ENCODE results near the gene ARHGEF5. TPM values are rescaled to one million over a fixed set of nuclear protein-coding genes. Genes with fewer than 3 reads are reported as not detected.
"Not testable (repeated sequence)": the region's sequence is repeated elsewhere in the genome, so short reads cannot be mapped to it uniquely, and the experiment has no call there.

ARHGEF5 gene
- total and polyA plus RNA-seq, 2 donors from 2014 or later: 15.2 to 43.5 TPM

GRCh38 chr7:144356860-144357259 lies 1.7 kb downstream of the ARHGEF5 start:
- H3K27ac ChIP-seq (ENCODE audit: low read depth in 2 of 2, low read length in 2 of 2); FAIRE-seq; H3K36me3 ChIP-seq (ENCODE audit: control insufficient read depth in 2 of 3, insufficient read depth in 3 of 3, low read length in 3 of 3); intact Hi-C loops (cut with DNase I); H3K9me3 ChIP-seq (ENCODE audit: control insufficient read depth in 2 of 3, insufficient read depth in 1 of 3, low read length in 3 of 3); H3K4me1 ChIP-seq (ENCODE audit: control insufficient read depth in 2 of 3, insufficient read depth in 2 of 3, low read depth in 1 of 3, low read length in 3 of 3); H3K27me3 ChIP-seq (ENCODE audit: control insufficient read depth, insufficient read depth, low read length); DNase-seq; H3K4me3 ChIP-seq (ENCODE audit: low read length in 3 of 3); H3K9ac ChIP-seq (ENCODE audit: low read length in 3 of 3): not testable (repeated sequence)

DNA sequence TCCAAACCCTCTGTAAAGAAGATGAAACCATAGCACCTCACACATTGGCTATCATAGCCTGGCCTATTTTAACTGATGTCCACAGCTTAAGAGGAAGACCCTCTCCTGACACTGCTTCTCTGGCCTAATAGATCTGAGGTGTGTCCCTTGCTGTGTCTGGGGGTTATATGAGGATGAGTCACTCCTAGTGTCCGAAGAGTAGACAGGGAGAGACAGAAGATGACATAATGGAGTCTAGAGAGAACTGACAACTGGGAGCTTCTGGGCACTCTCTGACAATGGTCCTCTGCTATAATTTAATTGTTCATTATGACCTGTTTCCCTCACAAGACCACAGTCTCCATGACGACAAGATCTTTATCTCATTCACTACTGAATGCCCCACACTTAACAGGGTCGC lies 6.9 kb downstream of the ARHGEF5 start:
- FAIRE-seq; DNase-seq; H3K36me3 ChIP-seq (ENCODE audit: control insufficient read depth in 2 of 3, insufficient read depth in 3 of 3, low read length in 3 of 3); H3K27ac ChIP-seq (ENCODE audit: low read depth in 2 of 2, low read length in 2 of 2); H3K9ac ChIP-seq (ENCODE audit: low read length in 3 of 3); intact Hi-C loops (cut with DNase I); H3K9me3 ChIP-seq (ENCODE audit: control insufficient read depth in 2 of 3, insufficient read depth in 1 of 3, low read length in 3 of 3); H3K4me1 ChIP-seq (ENCODE audit: control insufficient read depth in 2 of 3, insufficient read depth in 2 of 3, low read depth in 1 of 3, low read length in 3 of 3); H3K27me3 ChIP-seq (ENCODE audit: control insufficient read depth, insufficient read depth, low read length); H3K4me3 ChIP-seq (ENCODE audit: low read length in 3 of 3): not testable (repeated sequence)

- H3K9ac ChIP-seq (ENCODE audit: low read length in 3 of 3); DNase-seq; H3K9me3 ChIP-seq (ENCODE audit: control insufficient read depth in 2 of 3, insufficient read depth in 1 of 3, low read length in 3 of 3); intact Hi-C loops (cut with DNase I); FAIRE-seq; H3K27me3 ChIP-seq (ENCODE audit: control insufficient read depth, insufficient read depth, low read length); H3K4me3 ChIP-seq (ENCODE audit: low read length in 3 of 3); H3K4me1 ChIP-seq (ENCODE audit: control insufficient read depth in 2 of 3, insufficient read depth in 2 of 3, low read depth in 1 of 3, low read length in 3 of 3); H3K27ac ChIP-seq (ENCODE audit: low read depth in 2 of 2, low read length in 2 of 2); H3K36me3 ChIP-seq (ENCODE audit: control insufficient read depth in 2 of 3, insufficient read depth in 3 of 3, low read length in 3 of 3): not testable (repeated sequence)
Observed at GRCh38 chr7:144365523-144365922, 10.3 kb downstream of the ARHGEF5 start.

DNA sequence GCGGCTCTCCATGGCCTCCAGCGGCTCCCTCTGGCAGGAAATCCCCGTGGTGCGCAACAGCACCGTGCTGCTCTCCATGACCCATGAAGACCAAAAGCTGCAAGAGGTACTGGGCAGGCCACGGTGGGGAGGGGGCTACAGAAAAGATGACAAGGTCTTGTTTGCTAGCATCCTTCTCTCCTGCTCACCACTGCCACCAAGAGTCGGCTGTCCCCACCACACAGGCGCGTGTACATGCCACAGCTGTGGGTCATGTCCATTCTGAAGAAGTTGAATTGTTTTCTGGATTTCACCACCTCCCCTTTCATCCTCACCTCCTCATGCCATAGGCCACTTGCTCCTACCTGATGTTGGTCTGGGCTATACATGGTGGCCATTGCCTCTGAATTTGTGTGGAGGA lies 12.0 kb downstream of the ARHGEF5 start:
- H3K4me3 ChIP-seq (ENCODE audit: low read length in 3 of 3); H3K36me3 ChIP-seq (ENCODE audit: control insufficient read depth in 2 of 3, insufficient read depth in 3 of 3, low read length in 3 of 3); H3K9ac ChIP-seq (ENCODE audit: low read length in 3 of 3); H3K27ac ChIP-seq (ENCODE audit: low read depth in 2 of 2, low read length in 2 of 2); H3K4me1 ChIP-seq (ENCODE audit: control insufficient read depth in 2 of 3, insufficient read depth in 2 of 3, low read depth in 1 of 3, low read length in 3 of 3); H3K27me3 ChIP-seq (ENCODE audit: control insufficient read depth, insufficient read depth, low read length); H3K9me3 ChIP-seq (ENCODE audit: control insufficient read depth in 2 of 3, insufficient read depth in 1 of 3, low read length in 3 of 3); intact Hi-C loops (cut with DNase I); FAIRE-seq; DNase-seq: not testable (repeated sequence)

- H3K4me3 ChIP-seq (ENCODE audit: low read length in 3 of 3); FAIRE-seq; H3K4me1 ChIP-seq (ENCODE audit: control insufficient read depth in 2 of 3, insufficient read depth in 2 of 3, low read depth in 1 of 3, low read length in 3 of 3); H3K9me3 ChIP-seq (ENCODE audit: control insufficient read depth in 2 of 3, insufficient read depth in 1 of 3, low read length in 3 of 3); H3K27me3 ChIP-seq (ENCODE audit: control insufficient read depth, insufficient read depth, low read length); intact Hi-C loops (cut with DNase I); DNase-seq; H3K27ac ChIP-seq (ENCODE audit: low read depth in 2 of 2, low read length in 2 of 2); H3K36me3 ChIP-seq (ENCODE audit: control insufficient read depth in 2 of 3, insufficient read depth in 3 of 3, low read length in 3 of 3); H3K9ac ChIP-seq (ENCODE audit: low read length in 3 of 3): not testable (repeated sequence)
Observed at GRCh38 chr7:144369221-144369620, 14.0 kb downstream of the ARHGEF5 start.

GRCh38 chr7:144378651-144379050 lies 23.4 kb downstream of the ARHGEF5 start:
- Histone ChIP-seq H3K36me3 (ENCODE audit: control insufficient read depth in 2 of 3, insufficient read depth in 3 of 3, low read length in 3 of 3) (peaks cover 2 to 16% (median 16%) of the 10 kb centered on the region in 3 donors), H3K9me3 (ENCODE audit: control insufficient read depth in 2 of 3, insufficient read depth in 1 of 3, low read length in 3 of 3) (no peaks in the 10 kb centered on the region), H3K27me3 (ENCODE audit: control insufficient read depth, insufficient read depth, low read length) (no peaks in the 10 kb centered on the region), H3K4me3 (ENCODE audit: low read length in 3 of 3) (no peak overlapping the region), H3K9ac (ENCODE audit: low read length in 3 of 3) (no peak overlapping the region), H3K4me1 (ENCODE audit: control insufficient read depth in 2 of 3, insufficient read depth in 2 of 3, low read depth in 1 of 3, low read length in 3 of 3) (peaks cover 0 to 6% (median 0%) of the 10 kb centered on the region in 3 donors), H3K27ac (ENCODE audit: low read depth in 2 of 2, low read length in 2 of 2) (no peak overlapping the region)
- FAIRE-seq (no peak), DNase-seq (no peak)
- TF ChIP-seq CTCF (IDR thresholded peaks at IDR 0.05; ENCODE audit: borderline replicate concordance, extremely low read depth, insufficient read depth): no peak
- intact Hi-C loops (cut with DNase I): no loop called here

All from kidney (tissue), 14 donors.